GM21825 (cell line): ENCODE measurements around the gene IMP4.

Source experiments
- ATAC-seq: cut with Tn5 transposase; IDR thresholded peaks from one replicate; pipeline ENCODE4 v1.9.1; 2021; ENCODE audit warnings: mild to moderate bottlenecking, moderate library complexity; ENCODE audit not compliant: unreplicated experiment

Gene IMP4

DNA sequence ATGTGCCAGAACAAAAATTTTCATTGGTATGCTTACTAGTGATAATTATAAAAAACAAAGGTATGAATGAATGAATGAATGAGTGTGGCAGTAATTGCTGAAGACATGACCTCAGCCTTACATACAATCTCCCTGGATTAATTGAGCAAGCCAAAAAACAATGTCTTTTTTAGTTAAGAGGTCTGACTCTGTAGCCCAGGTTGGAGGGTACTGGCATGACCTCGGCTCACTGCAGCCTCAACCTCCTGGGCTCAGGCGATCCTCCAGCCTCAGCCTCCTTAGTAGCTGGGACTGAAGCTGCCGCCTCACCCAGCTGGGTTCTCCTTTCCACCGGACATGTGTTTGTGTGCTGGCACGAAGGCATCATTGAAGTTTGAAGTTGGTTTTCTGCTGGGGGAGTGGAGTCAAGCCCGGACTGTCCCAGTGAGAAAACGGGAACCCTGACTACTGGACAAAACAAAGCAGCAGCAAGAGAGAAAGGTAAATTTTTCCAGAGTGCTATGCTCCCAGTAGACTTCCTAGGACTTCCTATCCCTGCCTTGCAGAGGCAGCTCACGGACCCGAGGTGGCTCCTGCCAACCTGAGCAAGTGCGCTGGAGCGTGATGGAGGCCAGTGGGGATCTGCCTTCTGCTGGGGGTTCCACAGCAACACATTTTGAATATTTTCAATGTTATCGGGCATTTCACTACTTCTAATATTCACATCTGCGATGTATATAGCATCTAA lies 6.4 kb upstream of the IMP4 start:
- no peak for ATAC-seq

DNA sequence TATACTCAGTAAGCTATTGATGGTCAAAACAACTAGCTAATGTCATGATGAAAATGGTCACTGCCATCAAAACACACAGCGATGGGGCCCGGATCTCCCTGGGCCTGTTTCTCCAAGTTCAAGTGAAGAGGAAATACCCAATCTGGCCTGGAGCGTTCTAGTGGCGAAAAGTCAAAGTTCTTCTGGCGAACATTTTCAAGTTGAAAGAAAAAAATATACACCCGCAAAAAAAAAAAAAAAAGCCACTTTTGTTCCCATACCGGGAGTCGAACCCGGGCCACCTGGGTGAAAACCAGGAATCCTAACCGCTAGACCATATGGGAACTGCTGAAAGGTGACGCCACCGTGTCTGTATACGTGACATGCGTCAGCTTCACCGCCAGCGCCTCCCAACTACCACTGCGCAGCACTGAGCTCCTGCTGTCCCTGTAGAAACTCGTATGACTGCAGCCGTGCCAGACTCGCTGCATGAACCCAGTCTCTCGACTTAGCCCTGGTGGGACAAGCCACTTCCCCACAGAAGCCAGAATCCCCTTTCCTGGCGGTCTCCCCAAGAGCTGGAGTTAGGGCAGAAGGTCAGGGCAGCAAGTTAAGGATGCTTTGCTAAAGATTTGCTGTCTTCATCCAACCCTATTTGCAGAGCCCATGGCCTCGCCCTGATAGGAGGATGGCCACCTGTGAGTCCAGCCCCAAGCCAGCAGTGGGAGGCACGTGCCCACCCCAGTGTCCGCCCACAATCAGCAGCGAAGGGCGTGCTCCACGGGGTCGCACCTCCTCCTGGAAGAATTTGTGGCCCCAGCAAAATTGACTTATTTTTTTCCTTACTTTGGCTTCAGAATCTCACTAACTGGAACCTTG lies 5.6 kb upstream of the IMP4 start:
- no peak for ATAC-seq

DNA sequence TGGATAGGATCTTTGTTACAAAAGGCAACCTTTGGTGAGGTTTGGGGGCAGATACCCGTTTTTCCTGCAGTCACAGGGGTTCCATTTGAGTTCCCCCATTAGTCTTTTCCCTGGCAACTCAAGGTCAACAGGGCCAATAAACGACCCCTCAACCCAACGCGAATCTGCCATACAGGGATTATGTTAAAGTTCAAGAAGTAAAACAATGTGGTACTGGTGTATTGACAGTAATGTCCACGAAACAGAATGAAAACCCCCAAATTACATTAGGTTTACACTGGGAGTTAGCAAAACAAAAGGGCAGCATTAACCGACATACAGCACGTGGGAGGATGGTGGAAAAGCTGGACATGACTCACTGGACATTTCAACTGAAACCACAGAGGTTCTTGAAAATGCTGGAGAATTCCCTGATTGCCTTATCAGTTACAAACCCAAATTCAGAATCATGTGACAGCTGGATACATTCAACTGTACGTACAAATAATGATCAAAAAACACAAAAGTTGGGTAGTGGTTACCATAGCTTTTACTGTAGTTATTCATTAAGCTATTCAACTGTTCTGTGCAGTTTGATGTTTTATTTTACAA lies 4.9 kb upstream of the IMP4 start:
- no peak for ATAC-seq

DNA sequence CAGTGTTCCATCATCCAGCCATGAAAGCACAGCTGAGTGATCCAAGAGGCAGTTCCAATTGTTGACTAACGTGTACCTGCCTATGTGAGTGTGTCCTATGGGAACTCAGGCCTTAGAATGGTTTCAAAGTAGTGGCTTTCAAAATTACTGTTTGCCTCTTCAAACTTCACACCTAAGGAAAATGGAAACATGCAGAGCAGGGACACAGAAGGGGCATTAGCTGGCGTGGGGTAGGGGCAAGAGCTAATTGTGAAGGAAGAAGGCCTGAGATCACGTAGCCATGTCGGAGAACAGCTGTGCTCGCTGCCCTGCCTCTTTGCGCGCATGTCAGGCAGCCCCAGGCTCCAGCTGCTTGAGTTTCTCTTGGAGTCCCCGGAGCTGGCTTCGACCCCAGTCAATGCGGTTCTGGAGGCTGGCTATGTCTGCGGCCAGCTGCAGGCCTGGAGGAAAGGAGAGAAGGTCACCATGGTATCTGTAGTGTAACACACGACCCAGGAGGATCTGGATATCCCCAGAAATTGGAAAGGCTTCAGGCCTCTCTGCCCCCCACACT lies 3.8 kb upstream of the IMP4 start:
- no peak for ATAC-seq

DNA sequence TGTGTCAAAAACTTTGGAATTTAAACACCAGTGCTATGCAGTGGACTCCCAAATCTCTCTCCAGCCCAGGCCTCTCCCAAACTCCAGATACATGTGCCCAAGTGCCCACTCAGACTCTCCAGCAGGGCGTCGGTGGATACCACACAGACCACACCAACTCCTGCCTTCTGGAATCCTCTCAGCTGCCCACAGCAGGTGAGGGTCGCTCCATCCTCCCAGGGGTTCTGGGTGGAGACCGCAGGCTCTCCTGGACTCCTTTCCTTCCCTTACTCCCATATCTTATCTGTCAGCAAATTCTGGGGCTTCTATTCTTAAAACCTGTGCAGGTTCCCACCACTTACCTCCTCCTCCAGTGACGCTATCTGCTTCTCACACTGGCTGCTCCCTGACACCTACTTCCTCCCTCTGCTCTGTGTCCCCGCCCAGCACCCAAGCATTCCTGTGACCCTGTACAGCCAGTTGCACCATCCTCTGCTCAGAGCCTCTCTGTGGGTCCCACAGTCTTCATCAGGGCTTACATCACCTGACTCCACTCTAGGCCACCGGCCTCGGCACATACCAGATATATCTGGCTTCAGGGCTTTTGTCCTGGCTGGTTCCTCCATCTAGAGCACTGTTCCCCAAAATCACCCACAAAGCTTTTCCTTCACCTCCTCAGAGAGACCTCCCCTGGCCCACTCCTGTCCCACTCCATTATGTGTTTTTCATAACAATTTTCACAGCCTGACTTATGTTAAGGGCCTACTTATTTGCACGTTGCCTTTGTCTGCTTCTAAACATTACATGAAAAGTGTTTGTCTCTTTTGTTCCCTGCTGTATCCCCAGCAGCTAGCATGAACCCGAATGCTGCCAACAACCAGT lies 2.6 kb upstream of the IMP4 start:
- ATAC-seq: no peak

DNA sequence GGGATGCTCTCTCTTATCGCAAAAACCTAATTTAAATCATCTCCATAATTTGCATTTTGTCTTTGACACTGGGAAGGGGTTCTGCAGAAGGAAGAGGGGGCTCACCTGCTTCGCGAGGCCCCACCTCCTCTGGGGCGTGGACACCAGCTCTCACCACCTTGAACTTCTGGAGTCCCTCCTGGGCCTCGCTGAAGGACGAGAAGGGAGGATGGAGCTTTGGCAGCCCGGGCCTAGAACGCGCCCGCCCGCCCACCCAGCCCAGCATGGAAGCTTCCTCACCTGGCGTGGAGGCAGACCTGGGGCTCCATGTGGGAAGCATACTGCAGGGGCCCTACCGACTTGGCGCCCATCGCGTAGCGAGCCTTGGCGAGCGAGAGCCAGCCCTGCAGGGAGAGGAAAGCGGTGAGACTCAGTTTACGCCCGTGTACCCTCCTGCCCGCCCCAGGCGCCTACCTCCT lies 1.1 kb upstream of the IMP4 start:
- ATAC-seq: no peak

DNA sequence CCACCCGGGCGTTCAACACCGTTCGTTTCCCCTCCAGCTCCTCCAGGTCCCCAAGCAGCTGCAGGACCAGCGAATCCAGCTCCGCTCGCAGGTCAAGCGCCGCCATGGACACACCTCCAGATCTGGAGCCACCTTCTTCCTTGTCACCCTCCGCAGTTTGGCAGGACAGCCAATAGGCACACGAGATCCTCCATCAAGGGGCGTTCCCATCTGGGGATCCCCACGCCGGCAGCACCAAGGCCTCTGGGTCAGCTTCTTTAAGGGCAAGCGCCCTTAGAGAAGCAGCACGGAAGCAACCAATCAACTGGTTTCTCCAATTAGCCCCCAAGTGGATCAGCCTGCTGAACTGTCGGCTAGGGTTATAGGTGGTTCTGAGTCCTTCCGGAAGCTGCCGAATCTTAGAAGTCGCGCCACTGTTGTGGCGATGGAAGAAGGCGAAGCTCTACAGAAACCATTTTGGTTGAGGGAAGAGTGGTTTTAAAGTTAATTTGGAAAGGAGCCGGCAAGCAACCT lies 621 bp upstream of the IMP4 start:
- ATAC-seq: peak; percentile 67

DNA sequence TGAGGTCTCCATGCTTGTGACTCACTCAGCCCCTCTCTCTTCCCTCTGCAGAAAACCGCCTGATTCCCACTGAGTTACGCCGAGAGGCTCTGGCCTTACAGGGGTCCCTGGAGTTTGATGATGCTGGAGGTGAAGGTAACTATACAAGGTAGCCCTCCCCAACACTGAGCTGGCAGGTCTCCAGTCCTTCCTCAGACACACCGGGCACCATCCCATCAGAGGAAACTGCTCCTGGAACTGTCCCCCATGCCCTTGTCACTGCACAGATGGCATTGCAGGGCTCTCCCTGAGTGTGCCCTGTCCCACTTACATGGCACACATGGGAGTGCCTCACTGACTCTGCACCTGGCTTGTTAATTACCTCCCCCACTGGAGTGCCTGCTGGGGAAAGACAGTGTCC lies 1.9 kb downstream of the IMP4 start:
- ATAC-seq: no peak

DNA sequence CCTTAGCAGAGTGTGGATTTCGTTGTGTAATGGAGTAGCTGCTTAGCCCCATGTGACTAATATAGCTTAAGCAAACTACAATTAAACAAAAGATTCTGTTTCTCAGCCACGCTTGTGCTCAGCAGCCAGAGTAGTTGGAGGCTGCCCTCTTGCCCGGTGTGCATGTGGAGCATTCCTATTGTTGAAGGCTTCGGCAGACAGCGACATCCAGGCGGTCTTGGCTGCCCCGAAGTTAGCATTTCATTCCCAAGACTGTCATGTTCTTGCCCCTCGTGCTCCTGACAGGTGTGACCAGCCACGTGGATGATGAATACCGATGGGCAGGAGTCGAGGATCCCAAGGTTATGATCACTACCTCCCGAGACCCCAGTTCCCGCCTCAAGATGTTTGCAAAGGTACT lies 2.4 kb downstream of the IMP4 start:
- ATAC-seq: no peak

DNA sequence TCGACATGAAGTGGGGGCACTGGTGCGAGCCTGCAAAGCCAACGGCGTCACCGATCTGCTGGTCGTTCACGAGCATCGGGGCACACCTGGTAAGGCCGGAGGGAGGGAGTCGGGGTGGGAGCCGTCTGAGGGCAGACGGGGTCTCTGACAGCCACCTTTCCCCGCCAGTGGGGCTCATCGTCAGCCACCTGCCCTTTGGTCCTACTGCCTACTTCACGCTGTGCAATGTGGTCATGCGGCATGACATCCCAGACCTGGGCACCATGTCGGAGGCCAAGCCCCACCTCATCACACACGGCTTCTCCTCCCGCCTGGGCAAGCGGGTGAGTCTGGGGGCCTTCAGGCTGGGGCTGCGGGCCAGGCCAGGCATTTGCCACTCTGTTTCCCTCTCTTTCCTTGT lies 2.9 kb downstream of the IMP4 start:
- ATAC-seq: no peak

DNA sequence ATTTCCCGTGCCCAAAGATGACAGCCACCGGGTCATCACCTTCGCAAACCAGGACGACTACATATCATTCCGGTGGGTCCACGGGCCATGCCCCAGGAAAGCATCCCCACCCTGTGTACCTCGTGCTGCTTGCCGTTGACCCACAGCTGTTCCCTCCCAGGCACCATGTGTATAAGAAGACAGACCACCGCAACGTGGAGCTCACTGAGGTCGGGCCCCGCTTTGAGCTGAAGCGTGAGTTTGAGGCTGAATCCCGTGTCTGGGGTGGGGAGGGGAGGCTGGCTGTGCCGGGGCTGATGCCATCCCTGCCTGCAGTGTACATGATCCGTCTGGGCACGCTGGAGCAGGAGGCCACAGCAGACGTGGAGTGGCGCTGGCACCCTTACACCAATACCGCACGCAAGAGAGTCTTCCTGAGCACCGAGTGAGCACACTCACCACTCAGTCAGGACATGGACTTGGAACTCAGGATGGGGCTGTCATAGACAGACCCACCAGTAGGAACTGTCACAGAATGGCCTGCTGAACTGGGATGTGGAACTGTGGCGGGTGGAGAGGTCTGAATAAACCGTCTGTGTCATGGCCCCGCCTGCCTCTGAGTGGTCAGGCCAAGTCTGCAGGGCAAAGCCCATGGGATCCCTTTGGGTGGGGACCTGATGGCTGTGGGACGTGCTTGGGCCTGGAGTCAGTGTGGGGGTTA lies 3.5 kb downstream of the IMP4 start:
- ATAC-seq: no peak

DNA sequence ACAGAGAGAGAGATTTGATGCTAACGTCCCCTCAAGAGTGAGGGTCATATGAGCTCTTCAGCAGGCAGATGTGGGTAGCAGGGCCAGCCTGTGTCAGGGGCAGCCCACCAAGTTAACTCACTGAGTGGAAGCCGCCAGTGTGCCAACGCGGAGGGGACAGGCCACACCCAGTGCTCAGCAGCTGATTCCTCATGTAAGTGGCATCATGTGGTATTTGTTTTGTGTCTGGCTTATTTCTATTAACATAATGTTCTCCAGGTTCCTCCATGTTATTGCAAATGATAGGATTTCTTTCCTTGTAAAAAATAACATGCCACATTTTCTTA lies 4.0 kb downstream of the IMP4 start:
- ATAC-seq: no peak

DNA sequence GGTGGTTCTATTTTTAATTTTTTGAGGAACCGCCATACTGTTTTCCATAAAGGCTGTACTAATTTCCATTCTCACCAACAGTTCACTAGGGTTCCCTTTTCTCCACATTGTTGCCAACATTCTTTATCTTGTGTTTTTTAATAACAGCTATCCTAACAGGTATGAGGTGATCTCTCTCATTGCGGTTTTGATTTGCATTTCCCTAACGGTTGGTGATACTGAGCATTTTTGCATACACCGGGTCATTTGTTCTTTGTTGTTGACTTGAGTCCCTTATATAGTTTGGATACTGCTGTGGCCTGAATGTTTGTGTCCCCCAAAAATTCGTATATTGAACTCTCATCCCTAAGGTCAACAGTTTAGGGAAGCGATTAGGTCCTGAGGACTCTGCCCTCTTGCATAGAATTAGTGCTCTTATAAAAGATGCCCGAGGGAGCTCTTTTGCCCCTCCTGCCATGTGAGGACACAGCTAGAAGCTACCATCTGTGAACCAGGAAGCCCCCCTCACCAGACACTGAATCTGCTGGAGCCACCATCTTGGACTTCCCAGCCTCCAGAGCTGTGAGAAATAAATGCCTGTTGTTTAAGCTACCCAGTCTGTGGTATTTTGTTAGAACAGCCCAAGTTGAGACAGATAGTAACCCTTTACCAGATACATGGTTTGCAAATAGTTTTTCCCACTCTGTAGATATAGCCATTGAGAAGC lies 4.7 kb downstream of the IMP4 start:
- ATAC-seq: no peak

DNA sequence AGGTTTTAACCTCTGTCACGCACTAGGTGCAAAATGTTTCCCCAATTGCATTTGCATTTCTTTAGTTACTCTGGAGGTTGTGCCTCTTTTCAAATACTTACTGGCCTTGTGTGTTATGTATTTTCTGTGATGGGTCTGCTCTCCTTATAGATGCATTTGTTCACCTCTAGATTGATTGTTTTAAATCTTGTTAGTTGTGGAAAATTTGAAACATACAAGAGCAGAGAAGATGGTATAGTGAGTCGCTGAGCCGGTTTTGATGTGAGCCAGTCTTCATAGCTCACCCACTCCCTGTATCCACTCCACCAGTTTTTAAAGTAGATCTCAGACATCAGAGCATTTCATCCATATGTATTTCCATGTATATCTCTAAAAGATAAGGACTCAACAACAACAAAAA lies 6.5 kb downstream of the IMP4 start:
- ATAC-seq: no peak

DNA sequence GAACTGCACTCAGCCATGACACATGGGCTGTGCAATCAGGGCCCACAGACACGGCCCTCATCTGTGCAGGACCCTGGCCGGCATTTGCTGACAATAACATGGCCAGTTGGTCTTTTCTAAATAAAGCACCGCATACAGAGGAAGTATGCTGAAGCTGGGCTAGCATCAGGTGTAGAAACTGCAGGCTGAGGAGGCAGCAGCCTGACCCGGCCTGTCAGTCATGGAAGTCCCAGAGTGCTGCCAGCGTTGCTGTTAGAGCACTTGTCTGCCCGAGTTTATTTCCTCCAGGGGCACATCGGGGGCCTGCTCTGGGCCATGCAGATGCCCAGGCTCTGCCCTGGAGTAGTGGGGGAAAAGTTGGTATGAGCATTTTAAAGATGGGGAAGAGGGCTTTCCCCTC lies 9.0 kb downstream of the IMP4 start:
- no peak for ATAC-seq

DNA sequence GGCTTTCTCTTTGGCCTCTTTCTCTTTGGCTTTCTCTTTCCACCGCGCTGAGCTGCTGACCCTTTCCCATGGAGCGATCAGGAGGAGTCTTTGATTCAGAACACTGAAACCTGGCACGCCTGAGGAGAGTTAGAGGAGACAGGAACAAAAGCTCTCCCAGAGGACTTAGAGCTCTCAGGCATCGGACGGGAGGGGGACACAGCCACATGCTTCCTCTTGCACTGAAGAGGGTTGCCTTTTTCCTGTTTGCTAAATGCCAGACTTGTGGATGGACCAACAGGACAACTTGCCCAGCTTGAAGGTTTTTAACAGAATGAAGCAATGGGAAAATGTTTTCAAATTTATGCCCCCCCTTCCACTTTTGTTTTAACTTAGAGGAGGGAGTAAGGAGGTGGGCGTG lies 9.5 kb downstream of the IMP4 start:
- no peak for ATAC-seq

DNA sequence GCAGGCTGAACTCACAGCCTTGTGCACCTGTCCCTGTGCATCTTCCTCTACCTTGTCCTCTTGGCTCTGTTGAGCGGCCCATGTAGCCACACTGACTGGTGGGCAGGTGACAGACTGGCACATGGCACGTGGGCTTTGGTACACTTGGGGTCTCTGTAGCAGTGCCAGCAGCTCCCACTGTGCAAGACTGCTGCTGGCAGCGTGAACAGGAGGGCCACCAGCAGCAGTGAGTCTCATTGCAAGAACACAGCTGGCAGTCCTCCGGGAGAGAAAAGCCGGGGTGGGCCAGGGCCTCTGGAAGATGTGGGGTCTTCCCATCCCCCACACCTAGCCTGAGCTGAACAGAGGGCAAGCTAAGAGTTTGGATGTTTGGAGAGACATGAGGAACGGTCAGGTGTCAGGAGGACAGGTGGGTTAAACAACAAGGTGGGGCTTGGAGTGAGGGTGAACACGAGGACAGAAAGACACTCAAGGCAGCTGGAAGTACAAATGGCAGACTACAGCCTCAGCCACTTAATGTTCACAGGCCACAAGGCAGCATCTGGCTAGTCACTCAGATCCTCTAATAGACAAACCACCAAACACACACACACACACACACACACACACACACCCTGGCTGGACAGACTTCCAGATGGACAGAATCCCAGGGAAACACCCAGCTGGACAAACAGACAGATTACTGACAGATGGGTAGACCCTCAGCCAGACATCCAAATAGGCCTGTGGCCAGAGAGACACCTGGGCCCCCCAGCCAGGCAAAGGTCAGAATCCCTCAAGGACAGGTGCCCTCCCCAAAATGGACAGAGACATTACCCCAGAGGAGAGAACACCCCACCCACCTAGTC lies 10.8 kb downstream of the IMP4 start:
- no peak for ATAC-seq

DNA sequence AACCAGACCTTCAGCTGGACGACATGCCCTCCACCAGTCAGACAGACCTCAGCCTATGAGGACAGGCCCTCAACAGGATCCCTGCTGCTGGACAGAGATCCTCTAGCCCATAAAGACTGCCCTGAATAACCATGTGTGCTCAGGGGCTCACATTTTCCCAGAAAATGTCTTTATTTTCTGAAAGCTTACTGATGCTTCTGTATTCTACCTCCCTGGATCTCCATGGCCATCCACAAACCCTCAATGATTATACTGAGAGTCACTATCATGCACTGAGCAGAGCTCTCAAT lies 11.4 kb downstream of the IMP4 start:
- no peak for ATAC-seq

DNA sequence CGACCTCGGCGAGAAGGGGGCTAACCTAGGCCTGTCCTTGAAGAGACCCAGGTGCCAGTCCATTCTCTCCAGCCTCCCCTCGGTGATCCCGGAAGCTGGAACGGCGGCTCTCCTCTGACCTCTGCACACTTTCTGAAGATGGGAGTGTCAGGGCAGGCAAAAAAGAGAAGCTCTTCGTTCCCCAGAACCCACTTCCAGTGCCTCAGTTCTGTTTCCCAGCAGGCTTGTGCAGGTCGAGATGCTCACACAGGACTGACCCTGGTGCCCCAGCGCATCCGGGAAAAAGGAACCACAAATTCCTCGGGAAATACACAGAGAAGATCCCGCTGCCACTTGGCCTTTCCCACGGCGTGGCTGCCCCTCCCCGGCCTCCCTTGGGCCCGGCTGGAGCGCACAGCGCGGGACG lies 12.5 kb downstream of the IMP4 start:
- ATAC-seq: no peak
